ENCODE results near the gene MTOR. TPM values are rescaled to one million over a fixed set of nuclear protein-coding genes. Genes with fewer than 3 reads are reported as not detected.
A peak's percentile ranks its signal among the peaks of the same experiment; 100 is the strongest.

The MTOR gene
- total RNA-seq, 1 donor from 2014 or later = 67.2 TPM

DNA sequence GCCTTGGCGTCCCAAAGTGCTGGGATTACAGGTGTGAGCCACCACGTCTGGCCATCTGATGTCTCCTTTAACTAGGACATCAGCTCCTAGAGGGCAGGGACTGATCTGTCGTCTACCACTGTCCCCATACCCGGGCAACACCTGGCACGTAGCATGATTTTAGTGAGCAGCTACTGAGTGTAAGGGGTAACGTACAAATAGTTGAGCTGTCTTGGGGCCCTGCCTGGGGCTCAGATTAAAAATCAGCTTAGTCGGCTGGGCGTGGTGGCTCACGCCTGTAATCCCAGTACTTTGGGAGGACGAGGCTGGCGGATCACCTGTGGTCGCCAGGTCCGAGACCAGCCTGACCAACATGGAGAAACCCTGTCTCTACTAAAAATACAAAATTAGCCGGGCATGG, 204.3 kb downstream of the MTOR start:
- no peak for DNase-seq (ENCODE audit: low read depth, low spot score)
- Mint-ChIP-seq H3K4me1 (peaks cover 30% of the 10 kb centered on the region), H3K27ac (ENCODE audit: unreplicated experiment) (no peak overlapping the region), H3K4me3 (peak overlapping the region; percentile 84), H3K36me3 (ENCODE audit: low read depth) (peaks cover 4% of the 10 kb centered on the region), H3K9me3 (no peaks in the 10 kb centered on the region), H3K27me3 (ENCODE audit: low read depth) (no peaks in the 10 kb centered on the region)
- TF ChIP-seq, protein P1, sequence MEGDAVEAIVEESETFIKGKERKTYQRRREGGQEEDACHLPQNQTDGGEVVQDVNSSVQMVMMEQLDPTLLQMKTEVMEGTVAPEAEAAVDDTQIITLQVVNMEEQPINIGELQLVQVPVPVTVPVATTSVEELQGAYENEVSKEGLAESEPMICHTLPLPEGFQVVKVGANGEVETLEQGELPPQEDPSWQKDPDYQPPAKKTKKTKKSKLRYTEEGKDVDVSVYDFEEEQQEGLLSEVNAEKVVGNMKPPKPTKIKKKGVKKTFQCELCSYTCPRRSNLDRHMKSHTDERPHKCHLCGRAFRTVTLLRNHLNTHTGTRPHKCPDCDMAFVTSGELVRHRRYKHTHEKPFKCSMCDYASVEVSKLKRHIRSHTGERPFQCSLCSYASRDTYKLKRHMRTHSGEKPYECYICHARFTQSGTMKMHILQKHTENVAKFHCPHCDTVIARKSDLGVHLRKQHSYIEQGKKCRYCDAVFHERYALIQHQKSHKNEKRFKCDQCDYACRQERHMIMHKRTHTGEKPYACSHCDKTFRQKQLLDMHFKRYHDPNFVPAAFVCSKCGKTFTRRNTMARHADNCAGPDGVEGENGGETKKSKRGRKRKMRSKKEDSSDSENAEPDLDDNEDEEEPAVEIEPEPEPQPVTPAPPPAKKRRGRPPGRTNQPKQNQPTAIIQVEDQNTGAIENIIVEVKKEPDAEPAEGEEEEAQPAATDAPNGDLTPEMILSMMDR (conservative IDR thresholded peaks at IDR 0.05) = no peak

DNA sequence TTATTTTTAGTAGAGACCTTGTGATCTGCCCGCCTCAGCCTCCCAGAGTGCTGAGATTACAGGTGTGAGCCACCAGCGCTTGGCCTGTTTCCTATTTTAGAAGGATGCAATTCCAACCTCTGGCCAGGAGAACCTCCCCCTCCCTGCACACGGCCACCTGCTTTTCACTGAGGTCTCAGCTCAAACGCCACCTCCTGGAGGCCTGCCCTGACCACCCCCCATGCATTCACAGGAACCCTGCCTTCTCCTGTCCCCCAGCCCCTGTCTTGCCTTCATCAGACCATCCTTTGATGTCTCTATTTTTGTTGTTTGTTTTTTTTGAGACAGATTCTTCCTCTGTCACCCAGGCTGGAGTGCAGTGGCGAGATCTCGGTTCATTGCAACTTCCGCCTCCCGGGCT, 204.9 kb downstream of the MTOR start:
- Mint-ChIP-seq H3K9me3 (no peaks in the 10 kb centered on the region), H3K4me1 (peaks cover 25% of the 10 kb centered on the region), H3K4me3 (peak overlapping the region; percentile 84), H3K27ac (ENCODE audit: unreplicated experiment) (peak overlapping the region; percentile 27), H3K27me3 (ENCODE audit: low read depth) (no peaks in the 10 kb centered on the region), H3K36me3 (ENCODE audit: low read depth) (peaks cover 4% of the 10 kb centered on the region)
- DNase-seq (ENCODE audit: low read depth, low spot score) = no peak
- TF ChIP-seq, protein P1 (conservative IDR thresholded peaks at IDR 0.05) = no peak

Other genes with a start within 250 kb of the MTOR start
- 253 and 268 TPM in 2 replicates for gene TARDBP, start 249.9 kb downstream of the MTOR start, total RNA-seq
- 0.14 TPM in 1 of 2 replicates, not detected in the other for gene MASP2, start 215.3 kb downstream of the MTOR start, total RNA-seq
- gene SRM, start 202.5 kb downstream of the MTOR start, total RNA-seq = 147 and 152 TPM in 2 replicates
- 115 and 127 TPM in 2 replicates for gene EXOSC10, start 162.7 kb downstream of the MTOR start, total RNA-seq
- gene ANGPTL7, start 73.2 kb downstream of the MTOR start, total RNA-seq = 0.14 and 0.20 TPM in 2 replicates
- gene UBIAD1, start 10.6 kb upstream of the MTOR start, total RNA-seq = 20.9 and 22.0 TPM in 2 replicates
- gene DISP3, start 216.6 kb upstream of the MTOR start, total RNA-seq = 6.8 and 9.1 TPM in 2 replicates